Measurements from ENCODE around the gene TRIM16.
A peak's percentile ranks its signal among the peaks of the same experiment; 100 is the strongest.
"Not testable (repeated sequence)": the region's sequence is repeated elsewhere in the genome, so short reads cannot be mapped to it uniquely, and the experiment has no call there.

TRIM16 gene

DNA sequence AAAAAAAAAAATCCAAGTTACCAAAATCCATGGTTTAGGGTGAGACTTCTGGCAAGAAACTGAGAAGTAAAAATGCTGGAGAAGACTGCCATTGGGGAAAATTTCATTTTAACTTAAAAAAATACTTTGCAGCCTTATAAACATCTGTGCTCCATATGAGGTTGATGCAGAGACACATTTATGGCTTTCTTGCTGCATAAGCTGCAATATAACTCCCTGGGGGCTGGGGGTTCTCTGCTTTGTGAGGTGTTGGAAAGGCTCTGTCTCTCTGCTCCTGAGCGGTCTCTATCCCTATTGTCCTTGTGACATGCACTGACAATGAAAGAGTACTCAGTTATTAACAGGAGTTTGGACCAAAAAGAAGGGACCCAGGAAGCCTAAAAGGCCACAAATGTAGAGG lies 71.0 kb downstream of the TRIM16 start:
- not testable (repeated sequence) for DNase-seq

DNA sequence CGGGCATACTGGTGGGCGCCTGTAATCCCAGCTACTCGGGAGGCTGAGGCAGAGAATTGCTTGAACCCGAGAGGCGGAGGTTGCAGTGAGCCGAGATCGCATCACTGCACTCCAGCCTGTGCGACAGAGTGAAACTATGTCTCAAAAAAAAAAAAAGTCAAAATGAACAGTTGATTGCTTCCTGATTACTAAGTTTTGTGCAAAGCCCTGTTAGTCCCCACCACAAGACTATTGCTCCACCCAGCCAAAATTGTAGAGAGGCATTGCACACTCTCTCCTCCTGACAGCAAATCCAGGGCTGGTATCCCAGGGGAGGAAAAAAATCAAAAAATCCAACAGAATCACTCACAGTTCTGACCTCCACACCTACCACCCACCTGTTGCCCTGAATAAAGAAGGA lies 91.2 kb downstream of the TRIM16 start:
- not testable (repeated sequence) for DNase-seq

DNA sequence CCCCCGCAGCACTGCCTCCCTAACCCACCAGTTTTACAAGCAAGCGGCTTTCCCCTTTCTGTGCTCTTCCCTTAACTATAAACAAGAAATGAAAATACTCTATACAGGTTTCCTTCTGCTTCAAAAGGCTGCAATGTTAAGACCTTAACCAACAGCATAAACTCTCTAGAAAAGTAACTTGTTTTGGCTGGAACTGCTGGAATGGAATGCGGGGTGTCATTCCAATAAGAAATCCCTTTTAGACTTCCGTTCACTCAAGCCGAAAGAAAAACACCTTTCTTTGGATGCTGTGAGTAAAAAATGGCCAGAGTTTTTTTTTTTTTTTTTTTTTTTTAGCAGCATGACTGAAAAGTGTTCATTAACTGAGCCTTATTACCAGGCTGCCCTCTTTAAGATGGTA lies 92.1 kb downstream of the TRIM16 start:
- not testable (repeated sequence) for DNase-seq

DNA sequence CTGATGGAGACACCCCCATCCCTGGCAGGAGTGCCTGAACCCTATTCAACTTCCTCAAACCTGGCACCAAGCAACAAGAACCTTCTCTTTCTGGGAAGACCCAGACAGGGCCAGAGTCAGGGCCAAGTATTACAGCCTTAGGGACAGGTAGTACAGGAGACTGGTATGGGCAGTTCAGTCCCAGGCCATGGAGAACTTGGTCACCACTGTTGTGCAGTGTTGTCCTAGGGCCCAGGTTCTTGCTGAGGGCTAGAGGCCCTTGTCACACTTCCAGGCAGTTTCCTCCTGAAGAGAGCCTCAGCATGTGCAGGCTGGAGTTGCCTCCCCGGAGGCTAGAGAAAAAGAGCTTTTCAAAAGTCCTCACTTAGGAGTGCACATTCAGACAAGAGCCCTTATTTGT lies 93.3 kb downstream of the TRIM16 start:
- not testable (repeated sequence) for DNase-seq

DNA sequence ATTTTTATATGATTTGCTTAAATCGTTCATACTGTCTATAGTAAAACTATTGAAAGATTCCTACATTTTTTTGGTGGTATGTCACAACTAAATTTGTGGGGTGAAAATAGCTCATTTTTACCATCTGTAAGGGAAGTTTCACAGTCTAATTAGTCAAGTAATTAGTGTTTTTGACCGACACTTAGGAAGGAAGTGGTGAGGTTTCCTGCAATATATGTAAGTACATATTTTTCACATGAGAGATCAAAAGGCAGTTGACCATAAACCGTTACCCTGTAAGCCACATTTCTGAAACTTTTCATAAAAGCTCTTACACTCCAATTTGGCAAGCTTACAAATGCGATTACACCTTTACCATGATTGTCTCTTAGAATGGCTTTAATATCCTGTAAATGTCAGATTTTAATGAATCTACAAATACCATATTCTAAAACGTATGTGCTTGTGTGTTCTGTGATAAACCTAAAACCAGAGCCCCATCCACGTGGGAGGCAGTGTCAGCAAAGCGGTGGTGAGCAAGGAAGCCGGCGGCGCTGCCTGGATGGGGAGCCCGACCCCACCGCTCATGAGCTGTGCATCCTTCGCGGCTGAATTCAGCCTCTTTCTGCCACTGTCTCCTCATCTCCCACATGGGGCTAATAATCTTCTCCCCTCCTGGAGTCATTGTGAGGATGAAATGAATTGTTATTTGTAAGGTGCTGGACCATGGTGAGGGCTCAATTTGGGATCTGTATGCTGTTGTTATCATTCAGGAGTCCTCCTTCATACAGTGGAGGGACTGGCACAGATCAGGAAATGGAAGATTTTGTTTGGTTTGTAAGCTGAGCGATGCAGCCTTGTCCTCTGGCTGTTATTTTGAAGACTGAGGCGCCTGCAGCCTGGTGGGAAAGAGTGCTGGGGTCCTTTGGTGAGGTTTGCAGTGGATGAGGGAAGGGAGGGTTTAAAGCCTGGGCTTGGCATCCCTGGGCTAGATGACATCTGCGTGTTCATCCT lies 94.3 kb downstream of the TRIM16 start:
- peak; percentile 3 for DNase-seq

DNA sequence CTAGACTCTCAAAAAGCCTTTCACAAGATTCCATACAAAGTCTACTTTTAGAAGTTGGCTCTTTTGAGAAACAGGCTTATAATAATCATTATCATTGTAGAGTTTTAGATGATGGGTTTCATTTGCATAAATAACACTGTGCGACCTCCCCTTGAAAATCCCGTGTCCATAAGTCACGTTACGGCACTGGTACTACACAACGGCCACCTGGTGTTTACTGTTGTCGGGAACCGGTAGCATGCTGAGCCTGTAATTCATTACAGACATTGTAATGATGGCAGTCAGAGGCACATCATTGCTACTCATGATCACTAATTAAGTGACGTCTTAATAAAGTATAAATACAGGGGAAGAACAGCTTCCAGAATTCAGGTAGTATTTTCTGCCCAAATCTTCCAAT lies 96.1 kb downstream of the TRIM16 start:
- not testable (repeated sequence) for DNase-seq

DNA sequence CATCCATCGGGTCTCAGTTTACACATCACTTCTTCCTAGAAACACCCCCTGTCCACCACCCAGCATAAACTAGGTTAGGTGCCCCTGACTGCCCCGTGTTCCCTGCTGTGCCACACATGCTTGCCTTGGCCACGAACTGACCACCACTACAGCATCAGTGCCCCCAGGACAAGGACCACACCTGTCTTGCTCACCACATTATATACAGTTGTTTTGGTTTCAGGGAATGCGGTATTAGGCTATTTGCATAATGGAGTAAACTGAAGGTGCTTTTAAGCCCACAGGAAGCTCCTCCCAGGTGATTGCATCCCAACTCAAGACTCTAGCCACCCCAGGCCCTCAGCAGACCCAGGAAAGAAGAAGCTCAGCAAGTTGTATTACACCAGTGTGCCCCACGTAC lies 100.8 kb downstream of the TRIM16 start:
- DNase-seq = not testable (repeated sequence)

DNA sequence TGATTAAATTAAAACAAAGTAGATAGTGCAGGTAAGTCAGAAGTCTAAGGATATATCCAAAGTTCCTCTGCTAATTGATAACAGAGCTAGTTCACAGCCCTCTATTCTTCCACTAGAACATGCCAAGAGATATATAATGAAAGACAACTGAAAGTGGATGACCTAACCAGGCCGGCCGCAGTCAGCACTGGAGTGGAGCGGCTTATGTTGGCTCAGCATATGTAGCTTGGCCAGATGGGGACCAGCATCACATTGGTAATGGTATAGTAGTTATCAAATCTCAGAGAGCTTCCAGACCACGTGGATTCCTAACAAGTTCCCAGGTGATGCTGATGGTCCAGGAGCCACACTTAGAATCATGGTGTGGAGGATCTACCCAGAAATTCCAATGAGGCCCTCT lies 102.6 kb downstream of the TRIM16 start:
- DNase-seq = not testable (repeated sequence)

All from stimulated activated CD4-positive, alpha-beta T cell treated with anti-CD3 and anti-CD28 coated beads, Interleukin-4, amount 100 ng/mL, for 1 hour (primary cell).